Right renal cortex interstitium (tissue), 3 donors: Measurements from ENCODE around the gene MGLL. TPM values are rescaled to one million over a fixed set of nuclear protein-coding genes. Genes with fewer than 3 reads are reported as not detected.

Source experiments
- DNase-seq, 3 donors: peaks; one replicate each; pipeline ENCODE4 v3.0.0-alpha.2; 2013; ENCODE audit warnings: low read depth in 3 of 3, low spot score in 2 of 3
- polyA plus RNA-seq, 3 donors: library from polyadenylated mRNA; unstranded; fragments of 120-200 nt; gene quantifications; one replicate each; pipeline ENCODE4 v1.2.1, GENCODE V29; 2013; ENCODE audit not compliant: insufficient read length in 3 of 3

Gene MGLL
- polyA plus RNA-seq, 3 donors = 21.8 to 24.9 (median 23.0) TPM

DNA sequence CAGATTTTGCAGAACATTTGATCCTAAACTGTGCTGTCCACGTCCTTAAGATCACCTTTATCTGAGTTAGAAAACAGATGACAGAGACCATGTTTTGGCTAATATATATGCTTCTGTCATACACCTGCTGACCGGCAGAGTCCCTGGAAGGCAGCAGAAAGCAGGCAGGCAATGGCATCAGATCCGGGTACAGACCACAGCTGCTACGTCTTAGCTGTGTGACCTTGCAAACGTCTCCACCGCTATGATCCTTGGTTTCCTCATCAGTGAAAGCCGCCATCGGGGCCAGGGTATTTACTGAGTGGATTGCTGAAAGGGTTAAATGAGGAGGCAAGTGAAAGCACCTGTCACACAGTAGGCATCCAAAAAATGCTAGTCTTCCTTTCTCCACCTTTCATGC is 77.4 kb downstream of the MGLL start:
- no peak for DNase-seq

DNA sequence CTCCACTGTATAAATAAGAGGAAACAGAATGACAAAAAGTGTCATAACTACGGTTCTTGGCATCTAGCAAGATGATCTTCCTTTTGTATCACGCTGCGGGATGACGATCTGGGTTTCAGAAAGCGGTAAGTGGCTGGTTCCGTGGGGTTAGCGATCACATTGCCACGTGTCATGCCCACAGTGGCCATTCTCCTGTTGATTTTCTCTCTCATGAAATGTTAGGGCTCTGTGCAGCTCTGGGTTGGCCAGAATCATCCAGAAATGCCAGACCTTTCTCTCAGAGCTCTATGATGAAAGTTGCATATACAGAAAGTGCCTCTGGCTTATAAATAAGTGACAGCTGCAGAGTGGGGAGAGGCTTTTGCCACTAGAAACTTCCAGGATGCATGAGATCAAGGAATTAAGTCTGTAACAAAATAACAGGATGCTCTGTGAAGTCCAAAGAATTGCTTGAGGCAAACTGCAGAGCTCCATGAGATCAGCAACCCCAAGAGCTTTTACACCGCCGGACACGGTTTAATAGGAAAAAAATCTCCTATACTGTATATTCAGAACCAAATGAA is 78.0 kb downstream of the MGLL start:
- DNase-seq = no peak

DNA sequence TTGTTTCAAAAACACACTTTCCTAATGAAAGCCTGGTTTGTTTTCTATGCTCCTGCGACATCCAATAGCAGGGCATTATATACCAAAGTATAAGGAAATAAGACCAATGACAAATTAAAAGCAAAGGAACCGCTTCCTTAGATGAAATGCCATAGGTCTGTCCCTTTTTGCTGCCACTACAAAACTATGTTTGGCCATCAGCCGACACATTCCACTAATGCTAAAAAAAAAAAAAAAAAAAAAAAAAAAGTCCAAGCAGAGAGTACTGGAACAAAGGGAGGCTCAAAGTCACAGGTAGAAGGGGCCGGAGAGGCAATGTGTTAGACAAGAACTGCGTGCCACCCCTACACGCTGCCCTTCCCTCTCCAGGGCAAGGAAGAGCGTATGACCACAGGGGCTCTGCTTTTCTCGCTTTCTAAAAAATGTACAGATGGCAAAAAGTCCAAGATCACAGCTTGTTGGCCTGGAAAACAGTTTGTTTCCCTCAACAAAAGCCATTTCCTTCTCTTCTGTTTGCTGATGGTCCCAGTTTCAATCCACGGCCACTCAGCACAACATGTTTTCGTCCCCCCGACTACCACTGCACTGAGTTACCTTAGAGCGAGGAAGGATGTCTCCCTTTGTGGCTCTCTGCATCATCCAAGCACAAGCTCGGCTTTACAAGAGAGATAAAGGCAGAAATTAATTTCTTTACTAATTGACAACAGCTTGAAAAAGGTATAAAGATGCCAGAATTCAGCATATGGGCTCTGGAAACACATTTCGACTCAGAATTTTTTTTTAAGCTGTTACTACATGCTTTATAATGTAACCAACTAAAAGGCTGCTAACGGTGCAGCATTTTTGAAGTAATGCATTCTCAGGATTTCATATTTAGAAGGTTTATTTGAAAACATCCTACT is 78.7 kb downstream of the MGLL start:
- no peak for DNase-seq

DNA sequence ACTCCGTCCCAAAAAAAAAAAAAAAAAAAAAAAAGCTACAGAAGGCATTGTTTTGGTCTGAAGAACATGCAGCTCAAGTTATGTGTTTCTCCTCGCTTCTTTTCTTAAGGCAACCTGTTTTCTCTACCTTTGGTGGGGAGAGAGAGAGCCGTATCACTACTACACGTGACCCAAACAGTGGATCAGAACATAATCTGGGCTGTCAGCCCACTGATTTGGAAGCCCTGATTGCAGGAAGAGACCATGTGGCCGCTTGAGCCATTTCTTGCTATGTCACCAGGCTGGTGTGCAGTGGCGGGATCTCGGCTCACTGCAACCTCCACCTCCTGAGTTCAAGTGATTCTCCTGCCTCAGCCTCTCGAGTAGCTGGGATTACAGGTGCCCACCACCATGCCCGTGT is 79.7 kb downstream of the MGLL start:
- no peak for DNase-seq

DNA sequence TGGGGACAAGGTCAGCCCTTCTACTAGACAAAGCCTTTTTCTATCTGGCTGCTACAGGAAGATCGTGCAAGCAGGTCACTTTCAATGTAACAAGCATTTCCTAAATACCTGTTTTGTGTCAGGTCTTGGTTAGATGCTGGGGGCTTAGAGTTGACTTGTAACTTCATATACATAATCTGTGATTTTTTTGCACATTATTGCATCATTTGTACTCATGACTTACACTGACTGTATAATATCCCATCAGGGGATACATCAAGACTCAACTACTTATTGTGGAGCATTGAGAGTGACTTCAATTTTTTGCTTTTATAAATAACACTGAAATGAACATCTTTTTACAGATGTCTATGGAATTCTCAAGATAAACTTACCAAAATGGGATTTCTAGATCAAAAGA is 80.6 kb downstream of the MGLL start:
- DNase-seq = no peak

DNA sequence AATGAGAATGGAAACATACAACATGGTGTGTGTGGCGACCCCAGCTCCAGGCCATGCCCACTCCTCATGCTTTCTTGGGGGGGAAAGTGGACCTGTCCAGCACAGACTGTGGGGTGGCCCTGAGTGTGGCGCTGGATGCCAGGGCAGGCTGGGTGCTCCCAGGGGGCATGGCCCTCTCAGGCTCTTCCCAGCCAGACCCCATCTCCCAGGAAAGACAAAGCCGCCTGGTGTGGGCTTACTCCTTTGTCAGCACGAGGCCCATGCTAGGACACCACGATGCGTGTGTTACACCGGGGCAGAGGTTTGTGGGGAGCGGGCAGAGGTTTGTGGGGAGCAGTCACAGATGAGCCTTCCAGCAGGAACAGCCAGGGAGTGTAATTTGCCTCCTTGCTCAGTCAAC is 81.1 kb downstream of the MGLL start:
- DNase-seq = no peak

DNA sequence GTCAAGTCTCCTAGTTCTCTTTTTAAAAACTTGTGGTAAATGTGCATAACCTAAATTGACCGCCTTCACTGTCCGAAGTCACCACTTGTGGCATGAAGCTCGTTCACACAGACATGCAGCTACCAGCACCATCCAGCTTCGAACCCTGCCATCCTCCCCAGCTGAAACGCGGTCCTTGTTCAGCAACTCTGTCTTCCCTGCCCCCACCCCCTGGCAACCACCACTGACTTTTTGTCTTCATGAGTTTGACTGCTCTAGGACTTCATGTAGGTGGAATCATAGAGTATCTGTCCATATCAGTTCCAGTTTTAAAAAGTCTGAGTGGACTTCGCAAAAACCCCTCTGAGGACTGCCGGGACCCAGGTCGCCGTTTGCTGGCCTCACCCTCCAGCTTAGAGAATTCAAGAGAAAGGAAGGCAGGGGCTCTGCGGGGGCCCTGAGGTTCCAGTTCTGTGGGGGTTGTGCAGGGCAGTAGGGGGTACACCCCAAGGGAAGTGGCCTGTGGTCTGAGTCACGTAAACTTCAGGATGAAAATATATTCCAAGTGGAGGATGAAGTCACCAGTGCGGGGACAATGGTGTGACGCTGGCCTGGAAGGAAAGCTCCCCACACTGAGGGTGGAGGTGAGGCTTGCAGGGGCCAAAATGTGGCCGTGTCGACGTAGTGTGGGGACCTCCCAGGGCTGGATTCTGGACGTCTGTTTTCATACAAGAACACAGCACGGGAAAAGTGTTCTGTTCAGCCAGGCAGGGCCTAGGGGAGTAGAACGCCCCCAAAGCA is 82.0 kb downstream of the MGLL start:
- DNase-seq = no peak

DNA sequence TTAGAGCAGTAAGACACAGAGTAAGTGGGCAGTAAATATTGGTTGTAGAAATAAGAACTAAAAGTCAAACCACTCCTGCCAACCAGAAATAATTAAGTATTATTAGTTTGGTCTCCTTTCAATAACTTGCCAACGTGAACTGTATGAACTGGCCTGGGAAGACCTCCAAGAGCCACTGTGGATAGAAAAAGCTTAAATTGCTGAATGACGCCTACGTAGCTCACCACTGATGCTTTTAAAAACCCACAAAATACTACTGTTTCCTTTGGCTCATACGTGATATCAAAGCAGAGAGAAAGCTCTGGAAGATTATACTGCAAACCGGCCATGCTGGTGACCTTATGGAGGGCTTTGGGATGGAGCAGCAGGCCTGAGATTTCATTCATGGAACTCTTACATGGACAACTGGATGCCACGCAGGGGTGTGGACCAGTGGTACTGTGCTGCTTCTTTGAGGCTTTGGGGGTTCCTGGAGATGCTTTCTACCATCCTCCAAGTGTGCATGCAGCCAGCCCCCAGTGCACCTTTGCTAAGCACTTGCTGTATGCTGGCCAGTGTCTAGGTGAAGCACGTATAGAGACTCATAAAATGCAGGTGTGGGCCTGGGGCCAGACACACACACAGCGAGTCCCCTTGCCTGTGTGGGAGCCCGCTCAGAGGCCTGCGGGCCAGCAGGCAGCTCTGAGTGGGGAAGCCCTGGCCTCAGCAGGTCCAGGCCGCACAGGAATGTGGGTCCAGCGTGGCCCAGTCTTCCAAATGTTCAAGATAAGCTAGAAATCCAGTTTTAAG is 82.8 kb downstream of the MGLL start:
- DNase-seq = no peak

DNA sequence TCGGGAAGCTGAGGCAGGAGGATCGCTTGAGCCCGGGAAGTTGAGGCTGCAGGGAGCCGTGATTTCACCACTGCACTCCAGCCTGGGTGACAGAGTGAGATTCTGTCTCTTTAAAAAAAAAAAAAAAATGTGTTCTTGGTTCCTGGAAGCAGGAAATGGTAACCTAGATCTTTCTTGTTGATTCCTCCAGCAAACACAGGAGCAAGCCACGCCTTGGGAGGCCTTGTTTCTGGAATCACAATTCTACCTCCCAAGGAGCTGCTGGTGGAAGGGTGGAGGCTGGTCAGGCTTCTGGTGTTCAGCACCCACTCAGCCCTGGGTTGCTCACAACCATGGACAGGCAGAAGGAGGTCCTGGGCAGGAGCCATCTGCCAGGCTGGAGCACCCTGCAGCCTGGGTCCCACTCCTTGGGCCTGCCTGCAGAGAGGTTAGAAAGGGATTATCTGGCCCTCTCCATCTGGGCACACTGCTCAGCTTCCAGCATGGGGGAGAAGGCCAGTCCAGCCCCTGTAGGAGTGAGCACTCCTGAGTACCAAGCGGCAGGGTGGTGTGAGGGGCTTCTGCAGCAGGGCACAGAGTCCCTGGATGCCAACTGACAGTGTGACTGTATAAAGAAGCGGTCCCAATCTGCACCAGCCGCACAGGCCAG is 84.0 kb downstream of the MGLL start:
- no peak for DNase-seq

DNA sequence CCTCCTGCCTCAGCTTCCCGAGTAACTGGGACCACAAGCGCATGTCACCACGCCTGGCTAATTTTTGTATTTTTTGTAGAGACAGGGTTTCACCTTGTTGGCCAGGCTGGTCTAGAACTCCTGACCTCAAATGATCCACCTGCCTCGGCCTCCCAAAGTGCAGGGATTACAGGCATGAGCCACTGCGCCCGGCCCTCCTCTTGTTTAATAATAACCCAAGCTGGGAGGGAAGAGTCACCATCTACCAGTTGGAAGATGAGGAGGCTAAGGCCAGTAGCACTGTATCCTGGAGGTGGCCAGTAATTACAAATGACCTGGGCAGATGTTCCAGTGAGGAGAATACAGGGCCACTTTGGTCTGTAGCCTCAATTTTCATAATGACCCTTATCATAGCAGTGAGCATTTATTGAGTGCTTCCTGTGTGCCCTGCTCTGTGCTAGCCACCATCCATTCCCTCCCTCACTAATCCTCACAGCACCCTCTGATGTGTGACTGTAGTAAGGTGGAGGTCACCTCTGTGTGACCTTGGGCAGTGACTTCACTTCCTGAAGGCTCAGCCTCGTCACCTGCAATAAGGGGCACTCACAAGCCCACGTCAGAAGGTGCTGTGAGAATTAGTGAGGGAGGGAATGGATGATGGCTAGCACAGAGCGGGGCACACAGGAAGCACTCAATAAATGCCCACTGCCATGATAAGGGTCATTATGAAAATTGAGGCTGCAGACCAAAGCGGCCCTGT is 85.3 kb downstream of the MGLL start:
- DNase-seq = no peak

DNA sequence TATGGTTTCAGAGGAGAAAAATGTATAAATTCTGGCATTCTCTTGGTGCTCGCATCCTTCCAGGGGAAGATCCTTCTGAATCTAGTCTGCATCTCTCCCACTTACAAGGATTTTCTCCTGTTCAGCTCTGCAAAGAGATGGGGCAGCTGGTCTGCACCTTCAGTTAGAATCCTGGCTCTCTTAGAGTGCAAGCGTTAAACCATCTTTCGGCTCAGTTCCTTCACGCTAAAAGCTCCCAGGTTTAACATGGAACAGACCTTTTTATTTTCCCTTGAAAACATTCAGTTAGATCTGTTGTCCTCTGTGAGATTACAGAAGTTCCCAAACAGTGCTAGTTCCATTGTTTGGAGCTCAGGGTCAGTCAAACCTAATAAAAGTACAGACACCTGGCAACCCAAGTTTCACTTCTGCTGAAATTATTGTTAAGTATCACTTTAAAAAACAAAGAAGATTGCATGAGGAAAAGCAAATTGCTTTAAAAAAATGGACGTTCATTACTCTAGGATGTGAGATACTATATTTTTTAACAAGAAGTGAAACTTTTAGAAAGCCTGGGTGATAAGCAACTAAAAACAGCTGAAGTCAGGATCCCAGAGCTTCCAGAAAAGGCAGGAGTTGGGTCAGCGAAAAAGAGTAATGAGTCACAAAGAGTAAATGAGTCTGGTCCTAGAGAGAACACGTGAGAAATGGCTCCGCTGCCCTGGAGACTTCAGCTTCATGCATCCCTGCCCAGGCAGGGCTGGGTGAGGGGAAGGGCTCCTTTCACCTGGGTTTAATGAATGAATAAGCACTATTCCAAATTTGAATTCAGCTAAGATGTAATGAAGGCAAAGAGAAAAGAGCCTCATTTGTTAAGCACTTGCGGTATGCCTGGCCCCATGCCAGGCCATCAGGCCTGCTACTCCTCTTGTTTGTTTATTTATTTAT is 86.3 kb downstream of the MGLL start:
- peak in 2 of 3 donors; percentile 38 to 58 for DNase-seq

DNA sequence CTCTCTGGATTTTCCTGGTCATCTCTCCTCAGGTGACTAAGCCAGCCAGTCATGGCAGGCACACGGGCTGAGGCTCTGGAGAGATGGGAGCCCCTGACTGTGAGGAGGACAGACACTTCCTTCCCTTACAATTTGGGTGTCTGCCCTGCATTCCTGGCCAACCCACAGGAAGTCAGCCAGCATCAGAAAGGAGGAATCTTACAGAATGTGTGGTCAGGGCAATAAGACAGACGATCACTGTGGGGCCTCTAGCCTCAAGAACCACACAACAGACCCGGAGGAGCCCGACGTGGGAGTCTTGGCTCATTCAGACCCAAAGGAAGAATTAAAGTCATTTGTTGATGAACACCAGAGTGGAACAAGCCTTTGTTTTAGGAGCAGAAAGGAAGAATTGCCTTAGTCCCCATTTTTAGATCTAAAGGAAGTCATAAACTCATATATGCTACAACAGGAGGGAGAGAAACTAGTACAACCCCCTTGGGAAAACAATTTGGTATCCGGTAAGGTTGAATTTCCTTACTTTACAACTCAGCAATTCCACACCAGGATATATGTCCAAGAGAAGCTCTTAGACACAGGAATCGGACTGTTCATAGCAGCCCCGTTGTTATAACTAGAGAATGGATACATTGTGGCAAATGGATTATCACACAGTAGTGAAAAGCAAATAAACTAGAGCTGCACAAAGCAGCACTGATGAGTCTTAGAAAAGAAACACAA is 87.4 kb downstream of the MGLL start:
- no peak for DNase-seq

DNA sequence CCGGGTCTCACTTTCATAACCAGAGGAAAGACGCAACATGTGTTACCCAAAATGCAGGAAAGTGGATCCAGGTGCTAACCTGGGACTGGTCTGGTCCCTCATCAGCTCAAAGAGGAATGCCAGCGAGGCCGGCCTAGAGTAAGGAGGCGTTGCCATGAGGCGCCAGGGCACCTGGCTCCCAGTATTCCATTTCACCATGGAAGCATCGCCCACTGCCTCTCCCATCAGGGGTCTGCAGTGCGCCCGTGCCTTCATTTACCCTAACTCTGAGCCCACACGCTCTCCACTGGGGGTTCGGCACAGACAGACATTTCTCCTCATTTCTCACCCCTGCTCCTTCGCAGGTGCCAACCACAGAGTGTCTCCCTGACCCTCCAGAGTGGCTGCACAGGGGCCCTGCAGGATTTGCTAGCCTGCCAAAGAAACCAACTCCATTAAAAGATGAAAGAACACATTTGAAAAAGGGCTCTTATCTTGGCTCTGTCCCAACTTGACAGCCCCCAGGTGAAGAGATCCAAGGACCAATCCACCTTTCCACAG is 88.1 kb downstream of the MGLL start:
- DNase-seq = no peak

DNA sequence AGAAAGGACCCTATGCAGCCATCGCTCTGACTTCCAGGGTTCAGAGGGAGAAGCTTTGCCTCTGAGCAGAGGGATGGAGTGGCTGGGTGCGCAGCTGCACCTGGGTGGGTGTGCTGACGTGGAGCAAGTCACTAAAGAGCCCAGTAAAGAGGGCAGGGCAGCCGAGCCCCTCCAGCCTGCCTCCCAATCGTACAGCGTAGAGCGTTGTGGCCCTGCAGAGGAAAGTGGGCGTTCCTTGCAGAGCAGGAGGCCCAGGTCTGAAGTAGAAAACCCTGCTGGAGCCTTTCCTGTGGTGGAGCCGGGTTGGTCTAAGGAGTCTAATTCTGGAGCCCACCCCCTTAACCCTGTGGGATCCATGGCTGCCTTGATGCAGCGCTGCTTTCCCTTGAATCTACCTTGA is 88.5 kb downstream of the MGLL start:
- DNase-seq = no peak

DNA sequence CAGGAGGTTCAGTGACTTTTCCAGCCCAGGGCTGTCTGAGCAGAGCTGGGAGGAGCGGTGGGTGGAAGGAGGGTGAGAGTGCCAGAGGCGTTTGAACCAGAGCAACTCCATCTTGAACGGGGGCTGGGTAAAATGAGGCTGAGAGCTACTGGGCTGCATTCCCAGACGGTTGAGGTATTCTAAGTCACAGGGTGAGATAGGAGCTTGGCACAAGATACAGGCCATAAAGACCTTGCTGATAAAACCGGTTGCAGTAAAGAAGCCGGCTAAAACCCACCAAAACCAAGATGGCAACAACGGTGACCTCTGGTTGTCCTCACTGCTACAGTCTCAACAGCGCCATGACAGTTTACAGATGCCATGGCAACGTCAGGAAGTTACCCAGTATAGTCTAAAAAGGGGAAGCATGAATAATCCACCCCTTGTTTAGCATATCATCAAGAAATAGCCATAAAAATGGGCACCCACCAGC is 89.4 kb downstream of the MGLL start:
- DNase-seq = no peak

DNA sequence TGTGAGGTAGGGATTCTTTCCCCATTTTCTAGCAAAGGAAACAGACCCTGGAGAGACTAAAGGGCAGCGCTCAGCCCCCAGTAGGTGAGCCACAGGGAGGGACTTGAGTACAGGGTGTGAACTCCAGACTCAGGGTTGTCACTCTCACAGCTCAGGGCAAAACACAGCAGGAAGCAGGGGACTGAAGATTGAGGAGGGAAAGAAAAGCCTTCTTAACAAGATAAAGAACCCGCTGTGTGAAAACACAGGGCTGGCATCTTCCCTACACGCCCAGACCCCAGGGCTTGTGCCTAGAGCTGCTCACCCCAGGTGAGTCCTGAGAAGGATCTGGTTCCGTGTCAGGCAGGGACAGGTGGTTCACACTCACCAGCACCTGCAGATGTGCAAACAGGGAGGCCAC is 90.0 kb downstream of the MGLL start:
- DNase-seq = no peak

DNA sequence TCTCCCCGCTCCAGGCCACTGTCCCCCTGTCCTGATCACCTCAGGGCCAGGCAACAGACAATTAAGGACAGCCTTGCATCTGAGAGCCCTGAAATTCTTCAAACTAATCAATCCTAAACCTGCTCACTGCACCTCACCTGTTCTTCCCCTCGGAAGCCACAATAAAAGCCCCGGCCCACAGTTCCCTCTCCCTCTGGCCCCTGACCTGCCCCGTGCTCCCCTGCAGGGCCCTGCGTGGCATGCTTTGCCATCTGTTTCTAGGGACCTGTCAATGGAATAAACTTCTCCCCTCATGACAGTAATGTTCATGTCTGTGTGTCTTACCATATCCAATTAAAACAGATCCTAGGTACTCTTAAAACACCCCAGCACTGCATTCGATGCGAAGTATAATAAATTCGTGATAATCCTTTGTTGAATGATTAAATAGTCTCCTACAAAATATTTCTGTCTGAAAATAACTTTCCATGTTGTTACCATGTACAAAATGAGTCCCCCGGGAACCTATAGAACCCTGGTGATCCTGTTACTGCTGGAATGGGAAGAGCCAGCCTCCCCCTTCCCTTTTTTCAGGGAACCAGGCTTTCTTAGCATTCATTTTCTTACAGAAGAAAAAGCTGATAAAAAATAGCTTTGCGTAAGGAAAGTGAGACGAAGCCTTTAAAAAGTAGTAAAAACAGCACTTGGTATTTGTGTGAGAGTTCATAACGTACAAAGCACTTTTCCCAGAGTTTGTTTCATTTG is 90.6 kb downstream of the MGLL start:
- no peak for DNase-seq
